ENCODE data around the gene CALCOCO1.
A peak's percentile ranks its signal among the peaks of the same experiment; 100 is the strongest.
"Not testable (repeated sequence)": the region's sequence is repeated elsewhere in the genome, so short reads cannot be mapped to it uniquely, and the experiment has no call there.

CALCOCO1 gene, protein sequence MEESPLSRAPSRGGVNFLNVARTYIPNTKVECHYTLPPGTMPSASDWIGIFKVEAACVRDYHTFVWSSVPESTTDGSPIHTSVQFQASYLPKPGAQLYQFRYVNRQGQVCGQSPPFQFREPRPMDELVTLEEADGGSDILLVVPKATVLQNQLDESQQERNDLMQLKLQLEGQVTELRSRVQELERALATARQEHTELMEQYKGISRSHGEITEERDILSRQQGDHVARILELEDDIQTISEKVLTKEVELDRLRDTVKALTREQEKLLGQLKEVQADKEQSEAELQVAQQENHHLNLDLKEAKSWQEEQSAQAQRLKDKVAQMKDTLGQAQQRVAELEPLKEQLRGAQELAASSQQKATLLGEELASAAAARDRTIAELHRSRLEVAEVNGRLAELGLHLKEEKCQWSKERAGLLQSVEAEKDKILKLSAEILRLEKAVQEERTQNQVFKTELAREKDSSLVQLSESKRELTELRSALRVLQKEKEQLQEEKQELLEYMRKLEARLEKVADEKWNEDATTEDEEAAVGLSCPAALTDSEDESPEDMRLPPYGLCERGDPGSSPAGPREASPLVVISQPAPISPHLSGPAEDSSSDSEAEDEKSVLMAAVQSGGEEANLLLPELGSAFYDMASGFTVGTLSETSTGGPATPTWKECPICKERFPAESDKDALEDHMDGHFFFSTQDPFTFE

DNA sequence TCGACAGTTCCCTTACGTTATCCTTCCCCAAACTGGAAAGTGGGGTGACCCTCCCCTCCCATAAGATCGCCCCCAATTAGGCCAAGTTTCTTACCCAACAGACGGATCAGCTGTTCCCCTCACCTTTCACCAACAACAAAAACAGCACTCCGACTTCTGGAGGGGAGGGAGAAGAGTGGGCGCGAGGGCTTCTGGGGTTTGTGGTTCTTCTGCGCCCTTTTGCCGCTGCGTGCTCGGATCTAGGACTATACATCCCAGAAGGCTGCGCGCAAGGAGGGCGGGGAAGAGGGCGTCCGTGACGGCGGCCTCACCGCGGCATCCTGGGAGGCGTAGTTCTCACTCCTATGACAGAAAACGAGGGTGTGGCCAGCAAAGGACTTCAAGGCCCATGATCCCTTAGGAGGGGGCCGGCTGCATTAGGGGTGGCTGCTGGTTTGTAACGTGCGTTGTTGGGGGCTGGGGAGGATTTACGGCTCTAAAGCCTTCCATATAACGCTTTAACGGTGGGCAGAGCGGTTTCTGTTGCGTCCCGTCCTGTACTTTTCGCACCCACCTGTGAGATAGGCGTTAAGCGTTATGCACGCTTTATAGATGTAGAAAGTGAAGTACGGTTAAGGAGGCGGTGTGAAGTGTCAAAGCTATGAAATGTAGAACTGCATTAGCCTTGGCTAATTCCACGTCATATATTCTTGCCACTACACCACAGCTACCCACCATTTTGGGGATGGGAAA is at the start of gene CALCOCO1:
TSS of gene CALCOCO1 (minus strand) at position 143 of the 732 bp plus-strand sequence. CDS start 2,210 bp downstream, outside the sequence.
- DNase-seq: peak; percentile 96

DNA sequence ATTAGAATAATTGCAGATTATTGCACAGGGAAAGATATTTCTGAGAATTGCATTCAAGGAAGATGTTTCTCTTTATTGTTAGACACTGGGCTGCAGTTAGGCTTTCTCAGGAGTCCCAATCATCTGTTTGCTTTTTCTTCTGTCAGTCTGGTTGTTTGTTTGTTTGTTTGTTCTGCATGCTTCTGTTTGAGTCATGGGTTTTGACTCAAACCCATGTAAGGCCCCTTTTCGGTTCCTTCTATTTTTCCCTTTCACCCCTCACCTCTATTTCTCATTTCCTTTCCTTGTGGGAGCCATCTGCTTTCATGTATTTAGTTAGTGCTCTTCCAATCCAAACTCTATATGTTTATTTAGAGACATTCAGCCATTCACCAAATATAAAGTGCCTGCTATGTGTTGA is 49.6 kb upstream of the CALCOCO1 start:
- DNase-seq: no peak

DNA sequence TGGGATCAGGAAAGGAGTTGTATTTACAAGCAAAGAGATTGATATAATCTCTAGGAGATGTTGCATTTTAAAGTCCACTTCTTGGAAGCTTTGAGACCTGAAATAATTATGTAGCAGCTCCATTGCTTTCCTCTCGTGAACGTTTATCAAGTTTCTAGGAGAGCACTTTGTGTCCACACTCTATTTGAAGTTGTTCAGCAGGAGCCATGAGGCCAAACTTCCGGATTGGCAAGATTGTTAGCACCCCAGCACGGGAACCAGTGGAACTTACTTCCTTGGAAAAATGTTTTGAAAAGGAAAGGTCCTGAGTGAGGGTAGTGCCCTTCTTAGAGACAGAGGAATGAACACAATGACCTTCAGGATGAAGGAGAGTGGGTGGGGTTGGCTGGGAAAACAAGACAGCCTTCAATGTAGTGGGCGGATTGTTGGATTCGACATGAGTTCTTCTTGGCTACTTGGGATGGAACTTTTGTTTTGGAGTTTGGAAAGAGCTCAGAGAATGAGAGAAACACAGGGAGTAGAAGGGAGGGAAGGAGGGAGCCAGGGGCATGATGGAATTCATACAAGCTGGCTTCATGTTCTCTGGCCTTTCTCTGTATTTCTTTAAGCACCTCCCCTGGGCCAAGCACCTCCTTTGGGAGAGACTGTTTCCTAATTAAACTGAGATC is 48.4 kb upstream of the CALCOCO1 start:
- no peak for DNase-seq

DNA sequence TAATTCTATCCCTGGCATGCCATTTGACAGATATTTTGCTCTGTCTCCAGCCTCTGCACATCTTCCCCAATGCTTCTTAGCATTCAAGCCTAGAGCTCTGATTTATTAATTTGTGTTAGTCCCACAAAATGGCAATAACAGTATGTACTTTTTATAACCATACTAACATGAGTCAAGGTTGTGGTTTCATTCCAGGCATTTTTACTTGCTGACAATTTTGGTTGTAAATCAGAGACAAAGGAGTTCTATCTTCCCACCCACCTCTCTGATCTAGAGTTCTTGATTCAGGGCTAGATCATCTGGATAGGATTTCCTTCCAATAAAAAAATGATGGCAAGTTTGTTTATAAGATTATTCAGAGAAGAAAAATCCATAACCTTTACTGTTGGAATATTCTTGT is 43.0 kb upstream of the CALCOCO1 start:
- DNase-seq: no peak

DNA sequence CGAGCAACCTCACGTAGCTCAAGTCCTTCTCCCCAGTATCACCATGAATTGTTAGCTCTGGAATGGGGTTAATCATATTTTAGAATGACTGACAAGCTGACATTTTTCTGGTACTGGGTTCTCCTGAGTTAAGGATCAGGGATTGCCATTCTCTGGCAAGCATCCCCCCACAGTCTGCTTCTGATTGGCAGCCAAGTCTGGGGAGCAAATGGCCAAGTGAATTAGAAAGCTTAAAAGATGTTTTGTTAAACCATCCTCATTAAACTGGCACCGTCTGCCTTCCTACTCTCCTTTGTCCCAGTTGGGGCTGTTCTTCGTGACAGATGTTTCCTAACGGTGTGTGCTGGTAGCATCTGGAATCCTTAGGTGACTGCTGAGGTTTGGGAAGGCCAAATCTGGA is 41.7 kb upstream of the CALCOCO1 start:
- DNase-seq: no peak

DNA sequence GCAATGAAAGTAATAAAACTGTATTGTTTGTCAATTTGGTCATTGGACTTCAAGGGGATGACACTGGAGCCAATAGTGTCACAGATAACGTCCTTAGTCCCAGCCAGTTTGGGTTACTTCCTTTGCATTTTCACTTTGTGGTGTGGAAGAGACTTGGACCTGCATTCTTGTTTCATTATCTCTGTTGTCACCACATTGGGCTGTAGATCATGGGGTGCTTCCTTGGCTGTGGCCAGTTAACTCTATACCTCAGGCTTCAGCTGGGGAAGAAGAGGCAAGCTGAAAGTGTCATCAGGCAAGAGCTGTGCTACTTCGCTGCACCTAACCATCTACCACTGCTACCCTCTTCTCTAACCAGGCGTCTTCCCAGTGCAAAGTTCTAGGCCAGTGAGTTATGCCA is 39.6 kb upstream of the CALCOCO1 start:
- no peak for DNase-seq

DNA sequence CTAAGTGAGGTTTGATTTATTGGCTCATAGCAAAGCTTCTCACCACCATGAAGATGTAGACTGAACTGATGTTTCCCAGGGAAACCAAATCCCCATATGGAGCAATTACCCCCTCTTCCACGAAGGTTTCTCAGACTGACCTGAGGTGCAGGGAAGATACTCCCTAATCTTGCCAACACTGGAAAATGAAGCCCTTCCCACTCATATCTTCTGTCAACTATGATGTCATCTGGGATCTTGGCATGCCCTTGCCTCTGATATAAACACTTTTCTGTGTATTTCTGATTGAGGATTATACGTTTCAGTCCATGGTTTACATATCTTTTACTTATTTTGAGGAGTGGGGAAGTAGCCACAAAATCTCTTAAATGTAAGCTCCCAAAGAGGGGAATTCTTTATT is 38.6 kb upstream of the CALCOCO1 start:
- no peak for DNase-seq

DNA sequence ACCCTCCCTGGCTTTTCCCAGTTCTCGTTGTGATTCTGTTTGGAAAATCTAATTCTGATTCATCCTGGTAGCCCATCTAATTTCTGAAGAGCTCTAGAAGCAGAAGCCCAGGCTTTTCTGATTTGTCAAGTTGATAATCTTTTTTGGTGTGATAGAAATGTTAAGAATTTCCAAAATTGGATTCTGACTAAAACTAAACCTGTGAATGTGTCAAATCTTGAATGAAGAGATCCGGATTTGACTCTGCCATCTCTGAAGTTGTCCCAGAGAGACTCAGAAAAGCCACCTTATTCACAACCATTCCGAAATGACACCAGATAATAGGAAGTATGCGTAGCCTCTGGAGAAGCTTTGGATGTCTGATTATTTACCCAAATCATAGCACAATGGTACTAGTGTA is 37.4 kb upstream of the CALCOCO1 start:
- DNase-seq: no peak

DNA sequence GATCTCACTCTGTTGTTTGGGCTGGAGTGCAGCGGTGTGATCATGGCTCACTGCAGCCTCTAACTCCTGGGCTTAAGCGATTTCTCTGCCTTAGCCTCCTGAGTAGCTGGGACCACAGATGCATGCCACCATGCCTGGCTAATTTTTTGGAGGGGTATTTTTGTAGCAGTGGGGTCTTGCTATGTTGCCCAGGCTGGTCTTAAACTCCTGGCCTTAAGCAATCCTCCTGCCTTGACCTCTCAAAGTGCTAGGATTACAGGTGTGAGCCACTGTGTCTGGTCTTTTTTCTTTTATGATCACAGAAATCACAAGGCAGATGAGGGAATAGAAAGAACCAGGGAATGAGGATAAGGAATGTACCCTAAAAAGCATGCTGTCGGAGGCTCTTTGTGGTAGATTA is 35.5 kb upstream of the CALCOCO1 start:
- not testable (repeated sequence) for DNase-seq

DNA sequence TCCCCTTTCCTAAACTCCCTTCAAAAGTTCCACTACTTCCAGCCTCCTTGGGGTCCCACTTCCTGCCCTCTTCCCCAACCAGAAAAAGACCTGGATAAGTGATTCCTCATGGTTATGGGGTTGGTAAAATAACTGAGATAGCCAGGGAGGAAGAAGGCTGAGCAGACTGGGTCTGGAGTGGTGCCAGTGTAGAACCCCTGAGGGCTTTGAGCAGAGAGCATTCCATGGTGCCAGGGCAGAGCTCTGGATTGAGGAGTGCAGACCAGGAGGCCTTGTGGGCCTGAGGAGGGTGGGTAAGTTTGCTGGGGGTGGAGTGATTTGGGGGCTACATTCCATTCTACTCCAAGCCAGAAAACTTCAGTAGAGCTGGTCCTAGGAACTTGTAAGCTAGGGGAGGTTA is 34.1 kb upstream of the CALCOCO1 start:
- DNase-seq: no peak

DNA sequence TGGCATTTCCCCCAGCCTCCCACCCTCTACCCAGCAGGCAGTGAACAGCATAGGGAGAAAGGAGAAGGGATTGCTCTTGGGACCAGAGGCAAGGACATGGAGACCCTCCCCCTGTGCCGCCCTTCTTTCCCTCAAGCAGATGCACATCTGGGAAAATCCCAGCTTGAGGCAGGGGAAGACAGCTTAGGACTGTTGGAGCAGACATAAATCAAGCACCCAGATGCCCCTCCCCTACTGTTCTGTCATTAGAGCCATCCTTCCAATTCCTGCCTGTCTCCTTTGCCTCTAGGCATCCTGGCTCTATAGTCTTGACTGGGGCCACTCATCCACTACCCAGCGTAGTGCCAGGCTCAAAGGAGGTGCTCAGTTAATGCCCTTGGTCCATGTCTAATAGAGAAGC is 32.0 kb upstream of the CALCOCO1 start:
- DNase-seq: no peak

DNA sequence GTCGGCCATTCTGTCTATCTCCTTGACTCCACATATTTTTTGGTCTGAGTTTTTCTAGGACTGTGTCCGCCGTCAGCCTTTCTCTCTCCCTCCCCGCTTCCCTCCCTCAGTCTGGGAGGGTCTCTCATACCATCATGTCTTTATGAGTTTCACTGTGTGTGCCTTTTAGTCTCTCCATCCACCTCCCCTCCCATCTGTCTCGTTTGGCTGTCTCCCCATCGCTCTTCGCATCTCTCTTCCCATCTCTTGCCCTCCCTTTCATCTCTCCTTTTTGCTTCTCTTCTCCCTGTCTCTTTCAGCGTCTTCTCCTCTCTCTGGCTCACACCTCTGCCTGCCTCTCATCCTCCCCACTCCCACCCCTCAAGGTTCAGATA is 31.5 kb upstream of the CALCOCO1 start:
- DNase-seq: no peak

DNA sequence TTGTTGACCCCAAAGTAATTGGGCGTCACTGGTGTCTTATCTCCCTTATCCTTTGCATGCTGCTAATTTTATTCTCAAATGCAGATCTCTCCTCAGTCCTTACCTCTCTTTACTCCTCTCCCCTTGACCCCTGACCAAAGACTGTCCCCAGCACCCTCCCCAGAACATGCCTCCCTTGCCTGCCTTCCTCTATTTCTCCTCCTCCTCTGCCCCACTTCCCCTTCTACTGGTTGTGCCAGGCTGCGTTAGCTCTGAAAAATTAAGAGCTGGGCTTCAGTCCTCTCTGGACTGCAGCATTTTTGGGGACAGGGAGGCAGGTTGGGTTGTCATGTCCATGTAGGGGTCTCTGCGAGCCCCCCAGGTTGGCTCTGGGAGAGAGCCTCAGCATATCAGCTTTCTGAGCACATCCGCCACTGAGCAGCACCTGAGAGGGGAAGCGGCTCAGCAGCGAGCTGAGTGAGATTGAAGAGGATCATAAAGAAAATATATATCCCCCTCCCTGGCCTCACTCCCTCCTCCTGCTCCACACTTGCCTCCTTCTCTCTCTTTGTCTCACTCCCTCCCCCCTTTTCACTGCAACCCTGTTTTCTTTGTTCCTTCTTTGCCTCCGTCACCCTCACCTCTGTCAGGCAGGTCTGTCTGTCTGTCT is 31.0 kb upstream of the CALCOCO1 start:
- DNase-seq: no peak

DNA sequence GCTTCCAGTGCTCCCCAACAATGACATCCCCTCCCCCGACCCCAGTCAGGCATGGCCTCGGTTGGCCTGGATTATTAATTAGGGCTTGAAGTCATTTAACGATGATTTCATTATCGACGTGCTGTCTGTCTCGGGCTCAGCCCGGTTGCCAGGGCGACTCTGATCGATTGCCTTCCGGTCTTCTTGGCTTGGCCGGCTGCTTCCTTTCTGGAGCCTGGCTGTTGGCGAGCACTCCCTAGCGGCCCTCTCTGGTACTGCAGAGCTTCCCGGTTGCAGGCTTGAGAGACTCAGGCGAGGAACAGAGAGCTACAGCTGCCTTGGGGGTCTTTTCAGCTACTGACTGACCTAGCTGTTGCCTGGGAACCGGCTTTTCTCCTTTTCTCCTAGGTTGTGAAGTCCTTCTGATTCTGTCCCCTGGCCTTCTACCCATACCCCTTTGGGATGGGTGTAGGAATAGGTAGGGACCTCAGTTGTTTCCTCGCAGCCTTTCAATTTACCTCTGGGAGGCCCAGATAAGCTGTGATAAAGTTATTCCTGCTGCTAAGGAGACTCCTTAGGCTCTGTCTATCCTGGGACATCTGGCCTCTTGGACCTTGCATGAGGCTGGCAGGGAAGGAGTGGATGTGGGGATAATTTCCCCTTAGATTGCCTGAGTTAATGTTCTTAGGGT is 30.0 kb upstream of the CALCOCO1 start:
- peak; percentile 67 for DNase-seq

DNA sequence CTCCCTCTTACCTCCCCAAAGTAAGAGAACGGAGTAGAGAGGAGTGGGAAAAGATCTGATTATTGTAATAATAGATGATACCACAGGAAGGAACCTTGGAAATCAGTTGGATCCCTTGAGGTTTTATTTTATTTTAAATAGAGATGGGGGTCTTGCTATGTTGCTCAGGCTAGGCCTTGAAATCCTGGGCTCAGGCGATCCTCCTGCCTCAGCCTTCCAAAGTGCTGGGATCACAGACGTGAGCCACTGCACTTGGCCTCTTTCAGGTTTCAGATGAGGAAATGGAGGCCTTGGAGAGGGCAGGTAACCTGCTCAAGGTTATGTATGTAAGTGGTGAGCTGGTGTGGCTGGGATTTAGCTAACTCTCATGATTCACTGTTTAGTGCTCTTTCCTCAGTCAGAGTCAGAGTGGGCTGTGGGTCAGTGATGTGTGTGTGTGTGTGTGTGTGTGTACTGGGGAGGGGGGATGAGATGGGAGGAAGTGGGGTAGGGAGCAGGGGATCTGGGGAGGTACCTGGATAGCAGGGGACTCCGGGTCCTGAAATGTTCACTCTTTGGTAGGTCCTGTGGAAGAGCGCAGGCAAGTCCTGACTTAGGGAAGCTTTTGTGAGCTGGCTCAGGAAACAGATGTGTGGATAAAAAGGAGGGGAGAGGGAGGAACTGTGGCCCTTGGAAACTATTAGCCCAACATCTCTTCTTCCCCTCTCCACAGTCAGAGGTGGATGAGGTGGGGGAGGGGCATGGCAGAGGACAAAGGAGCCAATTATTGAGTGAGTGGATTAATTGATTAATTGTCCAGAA is 29.2 kb upstream of the CALCOCO1 start:
- DNase-seq: no peak

DNA sequence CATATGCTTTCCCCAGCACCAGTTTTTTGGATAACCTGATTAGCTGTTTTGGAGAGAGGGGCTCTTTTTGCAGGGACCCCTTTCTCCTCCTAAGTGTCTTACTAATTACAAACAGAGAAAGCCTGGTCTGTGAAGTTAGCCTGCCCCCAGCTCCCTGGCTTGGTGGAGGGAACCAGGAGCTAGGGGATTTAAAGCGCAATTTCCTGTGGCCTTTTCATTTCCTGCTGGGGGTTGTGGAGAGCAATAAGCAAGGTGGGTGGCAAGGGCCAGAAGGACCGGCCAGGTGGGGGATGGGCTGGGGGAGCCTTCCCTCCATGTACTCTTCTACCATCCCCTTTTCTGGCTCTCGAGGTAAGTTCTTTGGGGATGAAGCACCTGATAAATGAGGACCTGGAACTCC is 28.6 kb upstream of the CALCOCO1 start:
- no peak for DNase-seq

DNA sequence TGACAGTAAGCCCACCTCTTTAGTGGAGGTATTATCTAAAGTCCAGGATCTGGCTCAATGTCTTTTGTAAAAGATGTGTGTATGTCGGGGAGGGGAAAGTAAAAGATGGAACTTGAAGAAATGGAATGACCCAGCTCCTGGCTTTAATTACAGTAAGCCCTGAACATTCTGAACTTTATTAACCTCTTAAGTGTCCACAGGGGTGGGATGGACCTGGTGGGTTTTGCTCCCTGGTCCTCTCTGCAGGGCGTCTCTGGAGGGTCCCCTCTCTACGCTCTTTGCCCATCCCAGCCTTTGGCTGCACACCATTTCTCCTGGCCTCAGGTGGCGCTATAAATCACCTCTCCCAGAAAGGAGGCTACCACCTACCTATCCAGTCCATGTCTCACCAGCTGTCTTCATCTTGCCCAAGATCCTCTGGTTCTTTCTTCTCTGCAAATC is 28.2 kb upstream of the CALCOCO1 start:
- DNase-seq: no peak

DNA sequence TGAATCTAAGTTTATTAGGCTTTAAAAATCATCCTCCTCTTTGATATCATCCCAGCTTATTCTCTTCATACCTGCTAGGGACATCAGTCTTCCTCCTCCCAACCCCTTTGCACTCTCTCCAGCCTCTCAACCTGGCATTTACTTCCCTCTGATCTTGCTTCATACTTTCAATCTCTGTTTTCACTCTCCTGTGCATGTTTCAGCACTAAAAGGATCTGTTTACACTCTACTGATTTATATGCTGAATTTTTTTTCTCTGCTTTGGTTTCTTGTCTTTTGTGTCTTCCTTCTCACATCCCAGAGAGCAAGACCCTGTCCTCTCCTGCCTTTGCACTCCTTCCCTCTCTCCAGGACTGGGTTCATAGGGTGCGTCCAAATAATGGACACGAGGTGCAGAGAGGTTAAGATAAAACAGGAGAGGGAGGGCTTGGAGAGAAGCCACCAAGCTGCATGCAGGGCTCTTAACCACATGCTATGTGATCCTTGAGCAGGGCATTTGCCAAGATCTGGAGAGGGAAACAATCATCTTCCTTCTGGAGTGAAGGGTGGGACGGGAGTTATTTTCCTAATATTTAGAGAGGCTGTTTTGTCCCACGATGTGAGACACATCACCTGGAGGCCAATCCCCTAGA is 27.5 kb upstream of the CALCOCO1 start:
- no peak for DNase-seq

DNA sequence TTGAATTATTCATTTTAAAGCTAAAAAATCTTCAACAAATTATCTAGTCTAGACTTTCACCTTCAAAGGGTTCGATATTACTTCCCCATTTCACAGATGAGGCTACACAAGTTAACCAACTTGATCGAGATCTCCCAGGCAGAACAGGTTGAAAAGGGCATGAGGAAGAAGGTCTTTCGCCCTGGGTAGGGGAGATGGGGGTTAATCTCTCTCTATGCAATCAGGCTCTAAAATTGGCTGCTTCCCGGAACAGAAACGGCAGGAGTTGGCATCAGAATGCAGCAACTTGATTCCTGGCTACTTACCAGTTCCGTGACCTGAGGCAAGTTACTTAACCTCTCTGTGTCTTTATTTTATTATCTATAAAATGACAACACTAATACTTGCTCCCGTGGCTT is 26.9 kb upstream of the CALCOCO1 start:
- DNase-seq: no peak

DNA sequence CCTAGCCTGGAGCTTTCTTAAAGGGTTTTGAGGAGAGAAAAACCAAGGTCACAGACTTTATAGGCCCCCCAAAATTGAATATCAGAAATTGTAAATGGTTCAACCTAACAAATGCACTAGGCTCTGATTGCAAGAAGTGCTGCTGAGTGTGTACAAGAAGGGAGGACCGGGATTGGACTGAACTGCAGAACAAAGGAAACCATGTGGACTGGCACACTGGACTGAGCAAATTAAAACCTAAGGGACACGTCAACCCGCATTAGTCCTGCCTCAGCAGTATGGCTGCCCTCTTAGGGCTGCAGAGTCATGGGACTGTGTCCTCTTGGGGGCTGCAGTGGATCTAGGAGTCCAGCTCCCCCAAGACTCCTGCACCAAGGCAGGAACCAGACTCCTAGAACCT is 25.4 kb upstream of the CALCOCO1 start:
- DNase-seq: no peak

DNA sequence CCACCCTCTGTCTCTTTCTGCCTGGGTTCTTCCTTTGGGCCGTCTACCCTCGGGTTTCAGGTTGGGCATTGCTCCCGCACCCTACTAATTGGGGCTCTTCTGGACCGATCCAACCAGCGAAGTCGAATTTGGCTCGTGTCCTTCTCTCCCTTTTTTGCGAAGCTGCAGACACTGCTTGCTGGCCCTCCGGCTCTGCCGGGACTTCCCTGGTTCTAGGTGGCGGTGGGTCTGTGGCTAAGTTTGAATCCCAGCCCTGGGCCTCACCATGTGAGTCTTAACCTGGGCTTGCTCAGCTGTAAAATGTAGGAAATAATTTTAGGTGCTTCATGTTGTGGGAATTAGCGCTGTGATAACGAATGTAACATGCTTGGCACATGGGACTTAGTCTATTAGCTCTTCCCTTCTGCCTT is 24.9 kb upstream of the CALCOCO1 start:
- DNase-seq: no peak

Data from activated effector memory CD4-positive, alpha-beta T cell treated with Interleukin-2 at 50 U/mL for 16 hours (primary cell).